ENCODE data around the gene LIM2. TPM values are rescaled to one million over a fixed set of nuclear protein-coding genes. Genes with fewer than 3 reads are reported as not detected.

The LIM2 gene
- total RNA-seq, 1 experiment from 2014 or later = not detected

GRCh38 chr19:51375504-51376221 is 12.1 kb downstream of the LIM2 start:
- DNase-seq = no peak
- Histone ChIP-seq H3K4me3 (no peak overlapping the region), H3K27me3 (no peaks in the 10 kb centered on the region), H3K4me1 (no peaks in the 10 kb centered on the region), H3K27ac (no peak overlapping the region), H3K9me3 (replicated peaks) (no peaks in the 10 kb centered on the region), H3K36me3 (no peaks in the 10 kb centered on the region)

GRCh38 chr19:51372649-51373504 is 14.9 kb downstream of the LIM2 start, which contains the start of gene NKG7:
NKG7 (minus strand) TSS chr19:51372654; CDS start chr19:51372535, 119 bp downstream.
- H3K27me3 ChIP-seq = no peaks in the 10 kb centered on the region
- H3K4me1 ChIP-seq = peaks cover 7% of the 10 kb centered on the region; the same call in 1 of the 2 replicates
- no peak within 1 kb of the TSS for H3K4me3 ChIP-seq
- DNase-seq = no peak
- no peaks in the 10 kb centered on the region for H3K9me3 ChIP-seq (replicated peaks)
- no peaks in the 10 kb centered on the region for H3K36me3 ChIP-seq
- no peak within 1 kb of the TSS for H3K27ac ChIP-seq

- H3K27me3 ChIP-seq = no peaks in the 10 kb centered on the region
- no peak for DNase-seq
These were observed 15.6 kb downstream of the LIM2 start for GRCh38 chr19:51372021-51372648.

GRCh38 chr19:51371186-51371690 is 16.5 kb downstream of the LIM2 start:
- Histone ChIP-seq H3K36me3 (no peaks in the 10 kb centered on the region), H3K27ac (no peak overlapping the region), H3K4me3 (no peak overlapping the region), H3K9me3 (replicated peaks) (no peaks in the 10 kb centered on the region), H3K4me1 (peaks cover 7% of the 10 kb centered on the region; the same call in 1 of the 2 replicates), H3K27me3 (no peaks in the 10 kb centered on the region)
- DNase-seq = no peak

More at GRCh38 chr19:51372021-51372648, 15.6 kb downstream of the LIM2 start:
- Histone ChIP-seq H3K4me3 (no peak overlapping the region), H3K4me1 (peaks cover 7% of the 10 kb centered on the region; the same call in 1 of the 2 replicates), H3K27ac (no peak overlapping the region), H3K36me3 (no peaks in the 10 kb centered on the region), H3K9me3 (replicated peaks) (no peaks in the 10 kb centered on the region)

- H3K36me3 ChIP-seq = no peaks in the 10 kb centered on the region
- no peaks in the 10 kb centered on the region for H3K9me3 ChIP-seq (replicated peaks)
- no peak overlapping the region for H3K27ac ChIP-seq
- H3K4me3 ChIP-seq = no peak overlapping the region
- DNase-seq = no peak
- H3K27me3 ChIP-seq = no peaks in the 10 kb centered on the region
- H3K4me1 ChIP-seq = peaks cover 7% of the 10 kb centered on the region; the same call in 1 of the 2 replicates
These were observed 17.5 kb downstream of the LIM2 start for GRCh38 chr19:51370230-51370629.

- peak within 1 kb of the TSS; percentile 99 for H3K27ac ChIP-seq
- peaks cover 7% of the 10 kb centered on the region; the same call in 1 of the 2 replicates for H3K4me1 ChIP-seq
- no peaks in the 10 kb centered on the region for H3K27me3 ChIP-seq
- H3K36me3 ChIP-seq = no peaks in the 10 kb centered on the region
- H3K9me3 ChIP-seq (replicated peaks) = no peaks in the 10 kb centered on the region
- peak within 1 kb of the TSS; percentile 68 for H3K4me3 ChIP-seq
- peak; percentile 21 to 22 for DNase-seq
These were observed 19.1 kb downstream of the LIM2 start, which contains the start of gene CLDND2 for GRCh38 chr19:51368366-51369282. CLDND2 (minus strand) TSS chr19:51369003; CDS start chr19:51368577, 426 bp downstream.

- Histone ChIP-seq H3K36me3 (no peaks in the 10 kb centered on the region), H3K4me3 (peak overlapping the region; percentile 68), H3K27ac (peak overlapping the region; percentile 99), H3K9me3 (replicated peaks) (no peaks in the 10 kb centered on the region), H3K27me3 (no peaks in the 10 kb centered on the region), H3K4me1 (peaks cover 7% of the 10 kb centered on the region; the same call in 1 of the 2 replicates)
- DNase-seq = peak; percentile 96 to 97
These were observed 20.0 kb downstream of the LIM2 start for GRCh38 chr19:51367565-51368365.

- Histone ChIP-seq H3K9me3 (replicated peaks) (no peaks in the 10 kb centered on the region), H3K36me3 (no peaks in the 10 kb centered on the region), H3K27ac (peak overlapping the region; percentile 99), H3K4me3 (peak overlapping the region; percentile 68), H3K4me1 (peaks cover 7% of the 10 kb centered on the region; the same call in 1 of the 2 replicates), H3K27me3 (no peaks in the 10 kb centered on the region)
- DNase-seq = no peak
These were observed 20.6 kb downstream of the LIM2 start for GRCh38 chr19:51367255-51367564.

GRCh38 chr19:51366389-51367254 is 21.2 kb downstream of the LIM2 start:
- no peaks in the 10 kb centered on the region for H3K27me3 ChIP-seq
- H3K27ac ChIP-seq = peak overlapping the region; percentile 99
- DNase-seq = peak; percentile 95
- peaks cover 7% of the 10 kb centered on the region; the same call in 1 of the 2 replicates for H3K4me1 ChIP-seq
- no peaks in the 10 kb centered on the region for H3K36me3 ChIP-seq
- H3K4me3 ChIP-seq = peak overlapping the region; percentile 68
- H3K9me3 ChIP-seq (replicated peaks) = no peaks in the 10 kb centered on the region

GRCh38 chr19:51365965-51366388 is 21.8 kb downstream of the LIM2 start, which contains the start of gene ETFB:
ETFB (minus strand) TSS chr19:51366388; CDS start chr19:51366326, 62 bp downstream.
- H3K4me3 ChIP-seq = peak within 1 kb of the TSS; percentile 68
- H3K9me3 ChIP-seq (replicated peaks) = no peaks in the 10 kb centered on the region
- peak within 1 kb of the TSS; percentile 99 for H3K27ac ChIP-seq
- H3K36me3 ChIP-seq = no peaks in the 10 kb centered on the region
- no peak for DNase-seq
- peaks cover 7% of the 10 kb centered on the region; the same call in 1 of the 2 replicates for H3K4me1 ChIP-seq
- H3K27me3 ChIP-seq = no peaks in the 10 kb centered on the region

- H3K36me3 ChIP-seq = no peaks in the 10 kb centered on the region
- H3K27ac ChIP-seq = peak overlapping the region; percentile 99
- H3K4me1 ChIP-seq = peaks cover 7% of the 10 kb centered on the region; the same call in 1 of the 2 replicates
- DNase-seq = peak in 1 of 2 experiments; percentile 19
- peak overlapping the region; percentile 68 for H3K4me3 ChIP-seq
- H3K9me3 ChIP-seq (replicated peaks) = no peaks in the 10 kb centered on the region
- H3K27me3 ChIP-seq = no peaks in the 10 kb centered on the region
These were observed 22.4 kb downstream of the LIM2 start for GRCh38 chr19:51365211-51365964.
